GM19035 (cell line): ENCODE results near the gene SLC20A1.

Experiments used
- ATAC-seq: cut with Tn5 transposase; IDR thresholded peaks from one replicate; pipeline ENCODE4 v1.9.1; 2021; ENCODE audit not compliant: unreplicated experiment

The SLC20A1 gene

GRCh38 chr2:112682101-112682500 lies 36.4 kb downstream of the SLC20A1 start:
- ATAC-seq: no peak

GRCh38 chr2:112683550-112684414 lies 38.0 kb downstream of the SLC20A1 start:
- ATAC-seq: no peak

- ATAC-seq: no peak
These were observed 38.7 kb downstream of the SLC20A1 start for GRCh38 chr2:112684415-112684775.

- ATAC-seq: no peak
These were observed 39.6 kb downstream of the SLC20A1 start for GRCh38 chr2:112685271-112685884.

- no peak for ATAC-seq
These were observed 40.8 kb downstream of the SLC20A1 start for GRCh38 chr2:112686348-112687217.

- ATAC-seq: no peak
These were observed 41.8 kb downstream of the SLC20A1 start for GRCh38 chr2:112687522-112687921.

- no peak for ATAC-seq
These were observed 42.5 kb downstream of the SLC20A1 start for GRCh38 chr2:112688086-112688880.

GRCh38 chr2:112690853-112691401 lies 45.2 kb downstream of the SLC20A1 start:
- ATAC-seq: peak; percentile 48

GRCh38 chr2:112691881-112692281 lies 46.1 kb downstream of the SLC20A1 start:
- no peak for ATAC-seq

GRCh38 chr2:112692495-112692911 lies 46.8 kb downstream of the SLC20A1 start:
- peak; percentile 84 for ATAC-seq

- no peak for ATAC-seq
These were observed 47.2 kb downstream of the SLC20A1 start for GRCh38 chr2:112692918-112693317.

GRCh38 chr2:112693596-112693995 lies 47.9 kb downstream of the SLC20A1 start:
- ATAC-seq: no peak

GRCh38 chr2:112694182-112694581 lies 48.4 kb downstream of the SLC20A1 start:
- ATAC-seq: no peak

GRCh38 chr2:112698834-112699515 lies 53.2 kb downstream of the SLC20A1 start:
- ATAC-seq: no peak

- no peak for ATAC-seq
These were observed 54.4 kb downstream of the SLC20A1 start for GRCh38 chr2:112699984-112700667.

GRCh38 chr2:112701052-112701451 lies 55.3 kb downstream of the SLC20A1 start:
- no peak for ATAC-seq

- ATAC-seq: no peak
These were observed 57.9 kb downstream of the SLC20A1 start for GRCh38 chr2:112703684-112704083.

GRCh38 chr2:112705575-112705974 lies 59.8 kb downstream of the SLC20A1 start:
- ATAC-seq: no peak

GRCh38 chr2:112706170-112706664 lies 60.5 kb downstream of the SLC20A1 start:
- ATAC-seq: no peak
